ENCODE measurements around the gene PPIP5K1.
"Not testable (repeated sequence)": the region's sequence is repeated elsewhere in the genome, so short reads cannot be mapped to it uniquely, and the experiment has no call there.

Gene PPIP5K1

DNA sequence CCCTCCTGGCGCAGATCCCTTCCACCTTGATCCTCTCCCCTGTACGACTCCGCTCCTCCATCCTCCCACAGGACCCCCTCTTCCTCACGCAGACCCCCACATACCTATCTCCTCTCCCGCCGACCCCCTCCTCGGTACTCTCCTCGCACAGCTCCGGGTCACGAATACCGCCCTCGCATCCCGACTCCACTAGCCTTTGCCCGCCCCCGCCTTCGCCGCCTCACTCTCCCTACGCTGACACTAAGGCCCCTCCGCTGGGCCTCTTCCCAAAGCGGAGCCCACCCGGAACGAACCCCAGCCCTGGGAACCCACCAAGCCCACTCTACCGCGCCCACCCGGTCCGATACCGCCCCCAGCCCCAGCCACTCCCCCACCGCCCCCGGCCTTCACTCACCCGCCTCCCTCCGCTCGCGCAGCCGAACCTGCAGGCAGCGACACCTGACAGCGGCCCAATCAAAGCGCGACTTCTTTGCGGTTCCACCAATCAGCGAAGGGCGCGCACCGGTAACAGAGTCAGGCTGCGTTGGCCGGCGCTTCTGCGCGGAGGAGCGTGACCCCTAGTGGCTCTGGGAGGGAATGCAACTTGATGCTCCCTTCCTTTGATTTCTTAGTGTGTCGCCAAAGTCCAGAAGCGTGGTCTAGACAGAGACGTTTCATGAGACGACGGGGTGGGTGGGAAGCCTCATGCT is at the start of gene PPIP5K1:
TSS of gene PPIP5K1 (minus strand) at position 431 of the 689 bp plus-strand sequence. CDS start 5,704 bp downstream, outside the sequence.
- DNase-seq (ENCODE audit: low spot score): not testable (repeated sequence)

DNA sequence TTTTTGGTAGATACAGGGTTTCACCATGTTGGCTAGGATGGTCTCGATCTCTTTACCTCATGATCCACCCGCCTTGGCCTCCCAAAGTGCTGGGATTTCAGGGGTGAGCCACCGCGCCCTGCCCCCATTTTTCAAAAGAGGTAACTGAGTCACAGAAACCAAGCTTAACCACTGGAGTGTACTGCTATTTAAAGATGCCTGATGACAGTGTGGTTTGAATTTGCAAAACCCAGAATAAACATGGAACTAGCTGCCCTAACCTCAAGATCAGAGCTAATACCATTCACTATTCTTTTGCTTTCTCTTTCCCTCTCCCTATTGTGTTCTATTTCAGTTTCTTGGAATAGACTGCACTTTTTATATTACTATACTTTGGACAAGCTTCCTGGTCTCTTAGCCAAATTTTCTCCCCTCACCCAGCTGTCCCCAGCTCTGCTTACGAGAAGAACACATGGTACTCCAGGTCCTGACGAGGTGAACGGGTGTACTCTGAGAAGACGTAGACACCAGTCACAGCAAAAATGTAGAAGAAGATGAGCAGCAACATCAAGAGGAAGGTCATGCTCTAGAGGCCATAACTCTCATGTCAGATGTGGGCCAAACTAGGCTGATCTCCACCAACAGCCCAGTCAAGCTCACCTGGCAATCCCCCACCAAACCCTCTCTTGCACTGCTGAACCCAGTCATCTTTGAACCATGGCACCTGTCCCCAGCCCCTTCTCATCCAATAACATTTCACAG is 48.6 kb upstream of the PPIP5K1 start:
- not testable (repeated sequence) for DNase-seq (ENCODE audit: low spot score)

DNA sequence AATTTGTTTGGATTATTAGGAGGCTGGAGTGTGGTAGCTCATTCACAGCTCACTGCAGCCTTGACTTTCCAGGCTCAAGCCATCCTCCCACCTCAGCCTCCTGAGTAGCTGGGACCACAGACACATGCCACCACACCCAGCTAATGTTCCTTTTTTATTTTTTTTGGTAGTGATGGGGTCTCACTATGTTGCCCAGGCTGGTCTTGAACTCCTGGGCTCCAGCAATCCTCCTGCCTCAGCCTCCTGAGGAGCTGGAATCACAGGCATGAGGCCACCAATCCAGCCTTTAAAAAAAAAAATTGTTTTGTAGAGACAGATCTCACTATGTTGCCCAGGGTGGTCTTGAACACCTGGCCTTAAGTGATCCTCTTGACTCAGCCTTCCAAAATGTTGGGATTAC is 36.9 kb upstream of the PPIP5K1 start:
- DNase-seq (ENCODE audit: low spot score): not testable (repeated sequence)

DNA sequence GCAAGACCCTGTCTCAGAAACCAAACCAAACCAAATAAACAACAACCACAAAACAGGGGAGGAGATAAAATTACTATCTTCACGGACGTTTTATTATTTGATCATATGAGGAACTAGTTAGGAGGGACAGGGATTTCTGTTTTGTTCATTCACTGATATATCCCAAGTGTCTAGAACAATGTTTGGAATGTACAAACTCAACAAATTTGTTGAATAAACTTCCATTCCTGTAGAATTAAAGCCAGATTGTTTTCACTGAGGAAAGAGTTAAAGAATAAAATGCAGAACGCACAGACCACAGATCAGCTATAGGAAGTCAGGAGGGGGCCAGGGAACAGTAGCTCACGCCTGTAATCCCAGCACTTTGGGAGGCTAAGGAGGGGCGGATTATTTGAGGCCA is 35.1 kb upstream of the PPIP5K1 start:
- DNase-seq (ENCODE audit: low spot score): no peak

DNA sequence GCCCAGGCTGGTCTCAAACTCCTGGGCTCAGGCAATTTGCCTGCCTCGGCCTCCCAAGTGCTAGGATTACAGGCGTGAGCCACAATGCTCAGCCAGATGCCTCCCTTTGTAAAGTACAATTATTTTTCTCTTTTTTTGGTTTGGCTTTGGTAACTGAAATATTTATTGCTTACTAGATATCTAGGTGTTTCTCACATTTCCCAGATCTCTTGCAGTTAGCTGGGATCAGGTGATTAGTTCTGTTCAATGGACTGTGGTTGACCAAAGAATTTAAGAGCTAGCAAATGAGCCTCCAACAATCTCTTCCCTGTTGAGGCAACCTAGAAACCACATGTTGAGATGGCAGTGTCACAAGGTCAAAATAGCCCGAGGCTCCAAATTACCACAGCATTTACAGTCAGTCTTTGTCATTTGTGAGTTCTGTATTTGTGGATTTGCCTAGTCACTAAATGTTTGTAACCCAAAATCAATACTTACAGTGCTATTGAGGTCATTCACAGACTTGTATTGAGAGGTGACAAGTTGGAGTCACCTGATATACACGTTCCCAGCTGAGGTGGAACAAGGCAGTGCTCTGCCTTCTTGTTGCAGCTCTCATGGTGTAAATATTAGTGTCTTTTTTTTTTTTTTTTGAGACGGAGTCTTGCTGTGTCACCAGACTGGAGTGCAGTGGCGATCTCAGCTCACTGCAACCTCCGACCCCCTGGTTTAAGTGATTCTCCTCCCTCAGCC is 32.2 kb upstream of the PPIP5K1 start:
- DNase-seq (ENCODE audit: low spot score): not testable (repeated sequence)

DNA sequence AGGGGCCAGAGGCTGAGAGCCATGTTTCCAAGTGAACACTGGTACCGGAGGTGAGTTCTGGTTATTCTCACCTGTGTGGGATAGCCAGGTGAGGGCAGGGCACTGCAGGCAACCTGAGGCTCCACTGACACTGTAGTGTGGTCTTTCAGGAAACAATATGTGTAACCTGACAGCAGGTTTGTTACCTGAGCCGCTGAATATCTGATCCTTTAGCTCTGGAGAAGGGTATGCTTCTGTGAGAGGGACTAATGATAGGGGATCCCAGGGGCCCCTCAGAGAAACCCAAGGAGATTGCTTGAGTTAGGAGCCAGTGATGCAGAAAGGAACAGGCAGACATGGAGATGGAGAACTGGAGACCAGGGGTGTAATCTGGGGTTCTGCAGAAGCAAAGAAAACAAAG is 28.7 kb upstream of the PPIP5K1 start, which contains the start of gene STRC:
TSS of gene STRC (minus strand) at position 101 of the 400 bp plus-strand sequence. CDS start at position 23, 78 bp downstream.
- not testable (repeated sequence) for DNase-seq (ENCODE audit: low spot score)

DNA sequence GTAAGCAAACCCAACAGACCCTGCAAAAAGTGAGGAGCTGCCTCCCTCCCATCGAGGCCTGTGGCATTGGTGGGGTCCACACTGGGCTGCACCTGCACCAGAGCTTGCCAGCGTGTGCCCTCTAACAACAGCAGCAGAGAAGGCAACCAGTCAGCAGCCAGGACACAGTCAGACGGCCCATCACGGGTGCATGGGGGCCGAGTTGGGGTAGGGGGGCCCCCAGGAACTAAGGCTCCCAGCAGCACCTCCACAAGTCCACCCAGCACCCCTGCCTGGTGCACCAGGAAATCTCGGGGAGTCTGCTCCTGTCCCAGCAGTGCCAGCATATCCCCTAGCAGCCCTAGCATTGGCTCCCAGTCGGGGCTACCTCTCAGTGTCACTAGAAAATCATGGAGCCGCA is 27.7 kb upstream of the PPIP5K1 start:
- DNase-seq (ENCODE audit: low spot score): not testable (repeated sequence)

DNA sequence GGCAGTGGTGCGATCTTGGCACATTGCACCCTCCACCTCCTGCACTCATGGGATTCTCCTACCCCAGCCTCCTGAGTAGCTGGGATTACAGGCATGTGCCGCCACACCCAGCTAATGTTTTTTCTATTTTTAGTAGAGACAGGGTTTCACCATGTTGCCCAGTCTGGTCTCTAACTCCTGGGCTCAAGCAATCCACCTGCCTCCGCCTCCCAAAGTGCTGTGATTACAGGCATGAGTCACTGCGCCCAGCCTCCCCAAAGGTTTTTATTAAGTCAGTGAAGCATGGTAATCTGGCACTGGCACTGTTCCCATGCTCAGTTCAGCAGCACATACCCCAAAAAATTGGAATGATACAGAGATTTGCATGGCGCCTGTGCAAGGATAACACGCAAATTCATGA is 12.2 kb upstream of the PPIP5K1 start:
- not testable (repeated sequence) for DNase-seq (ENCODE audit: low spot score)

DNA sequence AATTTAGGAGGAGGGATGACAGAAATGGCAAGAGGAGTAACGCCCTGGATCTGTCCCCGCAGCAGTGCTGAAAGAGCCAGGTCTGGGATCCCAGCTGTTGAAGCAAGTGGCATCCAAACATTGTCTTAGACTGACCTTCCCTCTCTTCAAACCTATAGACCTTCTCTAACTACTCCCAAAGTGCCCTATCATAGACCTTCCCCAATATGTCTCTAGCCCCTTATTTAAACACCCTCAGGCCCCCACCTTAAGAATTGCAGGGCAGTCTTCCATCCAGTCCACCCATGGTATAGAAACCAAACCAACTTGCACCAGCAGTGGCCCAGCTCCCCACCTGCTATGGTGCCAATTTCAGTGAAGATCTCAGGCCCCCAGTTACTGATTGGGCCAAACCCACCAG is 10.2 kb upstream of the PPIP5K1 start:
- not testable (repeated sequence) for DNase-seq (ENCODE audit: low spot score)

DNA sequence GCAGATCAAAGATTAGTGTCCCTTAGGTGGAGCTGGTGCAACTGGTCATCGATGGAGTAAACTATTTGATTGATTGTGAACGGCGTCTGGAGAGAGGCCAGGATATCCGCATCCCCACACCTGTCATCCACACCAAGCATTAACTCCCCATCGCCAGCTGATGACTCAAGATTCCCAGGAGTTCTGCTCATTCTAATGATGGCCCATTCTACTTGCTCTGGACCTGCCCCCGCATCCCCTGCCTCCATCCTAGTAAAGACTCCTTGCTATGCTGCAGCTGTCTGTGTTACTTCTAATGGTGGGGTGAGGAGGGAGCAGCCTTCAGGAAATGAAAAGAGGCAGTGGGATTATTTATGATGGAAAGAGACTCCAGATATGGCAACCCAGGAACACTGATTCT is 9.1 kb upstream of the PPIP5K1 start:
- not testable (repeated sequence) for DNase-seq (ENCODE audit: low spot score)

DNA sequence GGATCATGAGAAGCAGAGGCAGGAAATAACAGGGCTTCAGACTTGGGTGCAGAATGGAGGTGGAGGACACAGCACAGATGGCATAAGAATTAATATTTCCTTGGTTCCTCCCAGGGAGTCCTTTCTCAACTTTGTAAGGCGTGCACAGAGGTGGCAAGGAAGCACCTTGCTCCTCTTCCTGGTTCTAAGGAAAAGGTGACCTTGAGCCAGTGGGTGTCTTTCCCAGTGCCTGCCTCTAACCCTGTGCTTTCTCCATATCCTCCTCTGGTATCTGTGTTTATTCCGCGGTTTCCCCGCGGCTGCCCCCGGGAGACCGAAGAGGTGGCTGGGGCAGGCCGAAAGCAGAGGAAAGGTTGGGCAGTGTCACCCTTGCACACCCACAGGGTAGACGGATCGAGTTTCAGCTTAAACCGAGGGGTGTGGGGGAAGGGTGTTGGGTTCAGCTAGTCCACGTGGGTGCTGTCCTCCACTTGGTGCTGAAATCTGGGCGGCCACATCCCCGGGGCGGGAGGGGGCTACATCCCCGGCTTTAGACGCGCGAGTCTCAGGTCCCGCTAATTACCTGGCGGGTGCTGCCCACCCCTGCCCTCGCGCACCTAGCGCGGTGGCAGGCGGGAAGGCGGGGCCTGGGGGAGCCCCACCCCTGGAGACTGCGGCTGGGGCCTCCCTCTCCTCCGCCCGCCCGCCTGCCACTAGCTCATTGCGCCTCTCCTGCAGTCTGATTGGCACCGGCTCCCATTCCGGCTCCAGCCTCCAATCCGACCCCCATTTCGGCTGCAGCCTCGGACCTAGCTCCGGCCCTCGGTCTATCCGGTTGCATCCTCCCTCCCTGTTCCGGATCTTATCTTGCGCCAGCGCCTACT is 3.6 kb upstream of the PPIP5K1 start, which contains the start of gene CKMT1B:
TSS of gene CKMT1B (plus strand) at position 700 of the 863 bp plus-strand sequence. CDS start 192 bp downstream, outside the sequence.
- DNase-seq (ENCODE audit: low spot score): not testable (repeated sequence)

DNA sequence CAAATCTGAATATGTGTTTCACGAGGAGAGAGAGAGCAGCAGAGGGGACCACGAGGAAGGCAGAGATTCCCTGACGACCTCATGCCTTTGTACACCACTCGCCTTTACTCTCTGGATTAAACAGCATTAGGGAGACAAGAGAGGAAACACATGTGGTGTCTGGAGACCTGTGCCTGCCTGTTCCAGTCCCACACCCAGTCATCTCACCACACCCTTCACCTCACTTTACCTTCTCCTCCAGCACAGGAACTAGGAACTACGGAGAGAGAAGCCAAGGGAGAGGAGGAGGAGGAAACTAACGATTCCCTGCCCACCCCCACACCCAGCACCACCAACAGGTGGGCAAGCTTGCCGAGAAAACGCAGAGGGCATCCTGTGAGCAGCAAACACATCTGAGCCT is 2.8 kb upstream of the PPIP5K1 start:
- not testable (repeated sequence) for DNase-seq (ENCODE audit: low spot score)

DNA sequence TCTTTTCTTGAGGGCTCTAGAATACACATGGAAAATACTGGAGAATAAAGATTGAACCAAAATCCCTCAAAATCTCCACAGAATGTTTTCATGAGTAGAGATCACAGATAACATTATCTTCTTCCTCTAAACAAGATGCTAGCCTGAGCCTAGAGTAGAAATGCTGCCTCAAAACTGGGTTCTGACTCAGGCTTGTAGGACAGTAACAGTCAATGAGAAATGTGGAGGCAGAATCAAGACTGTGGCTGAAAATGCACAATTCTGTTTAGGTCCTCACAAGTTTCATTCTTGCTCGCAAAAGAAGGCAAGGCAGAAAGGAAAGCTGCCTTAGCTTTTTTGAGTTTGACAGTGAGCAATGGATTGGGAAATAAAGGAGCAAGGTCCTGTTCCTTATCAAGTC is 15.4 kb downstream of the PPIP5K1 start:
- not testable (repeated sequence) for DNase-seq (ENCODE audit: low spot score)

DNA sequence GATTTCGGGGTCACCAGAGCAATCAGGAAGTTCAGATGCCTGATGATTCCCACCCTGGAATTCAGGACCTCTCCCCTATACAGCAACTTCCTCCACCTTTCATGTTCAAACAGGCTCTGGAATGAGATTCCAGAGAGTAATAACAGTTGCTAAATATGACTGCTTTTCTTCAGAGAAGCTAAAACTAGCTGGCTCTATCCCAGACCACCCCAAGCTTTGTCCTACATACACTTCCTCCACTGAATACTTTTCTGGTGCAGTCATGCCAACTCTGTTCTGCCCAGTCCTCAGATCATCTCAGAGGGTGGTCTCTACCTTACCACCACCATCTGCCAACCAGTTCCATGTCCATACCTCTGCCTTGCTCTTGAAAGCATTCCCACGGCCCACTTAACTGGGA is 23.4 kb downstream of the PPIP5K1 start:
- DNase-seq (ENCODE audit: low spot score): not testable (repeated sequence)

DNA sequence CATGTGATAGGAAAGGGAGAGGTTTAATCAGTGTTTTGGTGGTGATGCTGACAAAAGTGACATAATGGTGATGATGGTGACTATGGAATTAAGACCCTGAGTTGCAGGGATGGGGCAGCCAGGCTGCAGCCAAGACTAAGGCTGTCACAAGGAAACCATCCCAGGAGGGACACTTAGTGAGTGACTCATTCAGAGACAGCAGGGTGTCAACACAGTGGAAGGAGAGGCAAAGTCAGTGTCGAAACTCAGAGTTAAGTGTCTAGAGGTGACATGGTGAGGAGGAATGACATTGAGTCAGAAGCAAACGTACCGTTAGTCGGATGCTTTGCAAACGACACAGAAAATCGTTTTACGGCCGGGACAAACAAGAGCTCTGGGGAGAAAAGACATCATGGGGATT is 26.2 kb downstream of the PPIP5K1 start:
- DNase-seq (ENCODE audit: low spot score): not testable (repeated sequence)

DNA sequence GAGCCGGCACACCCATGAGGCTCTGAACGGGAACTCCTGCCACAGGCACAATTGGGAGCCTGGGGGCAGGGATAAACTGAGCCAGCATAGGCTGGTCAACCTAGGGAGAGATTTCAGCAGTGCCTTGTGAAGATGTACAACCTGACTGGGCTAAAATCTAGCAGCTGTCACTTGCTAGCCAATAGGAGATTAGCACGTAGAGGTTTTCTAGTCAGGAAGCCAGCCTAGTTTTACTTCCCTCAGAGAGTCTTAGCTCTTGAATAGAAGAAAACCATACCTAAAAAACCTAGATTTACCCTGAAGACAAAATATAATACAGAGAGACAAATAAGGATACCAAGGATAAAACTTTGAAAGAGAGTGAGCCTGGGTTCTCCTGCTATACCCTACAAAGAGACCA is 27.3 kb downstream of the PPIP5K1 start:
- DNase-seq (ENCODE audit: low spot score): not testable (repeated sequence)

DNA sequence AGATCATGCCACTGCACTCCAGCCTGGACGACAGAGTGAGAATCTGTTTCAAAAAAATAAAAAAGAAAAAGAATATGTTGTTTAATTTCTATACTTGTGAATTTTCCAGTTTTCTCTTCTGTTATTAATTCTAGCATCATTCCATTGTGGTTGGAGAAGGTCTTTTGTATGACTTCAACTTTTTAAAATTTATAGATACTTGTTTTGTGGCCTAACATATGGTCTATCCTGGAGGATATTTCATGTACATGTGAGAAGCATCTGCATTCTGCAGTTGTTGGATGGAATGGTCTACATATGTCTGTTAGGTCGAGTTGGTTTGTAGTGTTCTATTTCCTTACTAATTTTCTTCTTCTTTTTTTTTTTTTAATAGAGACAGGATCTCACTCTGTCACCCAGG is 37.0 kb downstream of the PPIP5K1 start:
- no peak for DNase-seq (ENCODE audit: low spot score)

DNA sequence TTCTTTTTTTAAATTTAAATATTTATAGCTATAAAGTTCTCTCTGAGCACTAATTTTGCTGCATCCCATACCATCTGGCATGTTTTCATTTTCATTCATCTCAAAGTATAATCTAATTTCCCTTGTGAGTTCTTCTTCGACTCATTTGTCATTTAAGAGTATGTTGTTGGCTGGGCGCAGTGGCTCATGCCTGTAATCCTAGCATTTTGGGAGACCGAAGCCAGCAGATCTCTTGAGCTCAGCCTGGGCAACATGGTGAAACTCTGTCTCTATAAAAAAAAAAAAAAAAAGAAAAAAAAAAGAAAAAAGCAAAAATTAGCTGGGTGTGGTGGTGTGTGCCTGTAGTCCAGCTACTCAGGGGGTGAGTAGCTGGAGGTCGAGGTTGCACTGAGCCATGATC is 37.8 kb downstream of the PPIP5K1 start:
- DNase-seq (ENCODE audit: low spot score): no peak

DNA sequence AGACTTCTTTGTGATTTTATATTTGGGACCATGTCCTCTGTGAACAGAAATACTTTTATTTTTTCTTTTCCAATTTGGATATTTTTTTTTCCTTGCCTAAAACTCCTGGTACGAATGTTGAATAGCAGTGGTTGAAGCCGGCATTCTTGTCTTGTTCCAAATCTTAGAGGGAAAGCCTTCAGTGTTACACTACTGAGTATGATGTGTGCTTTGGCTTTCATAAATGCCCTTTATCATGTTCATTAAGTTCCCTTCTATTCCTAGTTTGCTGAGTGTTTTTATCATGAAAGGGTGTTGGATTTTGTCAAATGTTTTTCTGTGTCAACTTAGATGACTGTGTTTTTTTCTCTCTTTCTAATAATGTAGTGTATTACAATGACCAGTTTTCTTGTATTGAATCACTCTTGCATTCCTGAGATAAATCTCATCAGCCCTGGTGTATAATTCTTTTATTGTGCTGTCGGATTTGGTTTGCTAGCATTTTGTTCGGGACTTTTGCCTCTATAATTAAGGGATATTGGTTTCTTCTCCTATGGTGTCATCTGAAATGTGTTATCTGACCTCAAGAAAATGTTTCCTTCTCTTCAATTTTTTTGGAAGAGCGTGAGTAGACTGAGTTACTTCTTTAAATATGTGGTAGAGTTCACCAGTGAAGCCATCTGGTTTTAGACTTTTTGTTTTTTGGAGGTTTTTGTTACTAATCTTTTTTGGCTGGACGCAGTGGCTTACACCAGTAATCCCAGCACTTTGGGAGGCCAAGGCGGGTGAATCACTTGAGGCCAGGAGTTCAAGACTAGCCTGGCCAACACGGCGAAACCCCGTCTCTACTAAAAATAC is 39.3 kb downstream of the PPIP5K1 start:
- DNase-seq (ENCODE audit: low spot score): no peak

DNA sequence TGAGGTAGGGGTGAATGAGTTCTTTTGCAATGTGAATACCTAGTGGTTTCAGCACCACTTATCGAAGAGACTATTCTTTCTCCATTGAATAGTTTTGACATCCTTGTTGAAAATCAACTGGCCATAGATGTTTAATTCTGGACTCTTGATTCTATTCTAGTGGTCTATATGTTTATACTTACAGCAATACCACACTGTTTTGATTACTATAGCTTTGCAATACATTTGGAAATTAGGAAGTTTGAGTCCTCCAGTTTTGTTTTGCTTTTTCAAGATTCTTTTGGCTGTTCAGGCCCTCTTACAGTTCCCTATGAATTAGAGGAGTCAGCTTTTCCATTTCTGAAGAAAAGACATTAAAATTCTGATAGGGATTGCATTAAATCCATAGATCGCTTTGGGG is 42.5 kb downstream of the PPIP5K1 start:
- DNase-seq (ENCODE audit: low spot score): no peak

DNA sequence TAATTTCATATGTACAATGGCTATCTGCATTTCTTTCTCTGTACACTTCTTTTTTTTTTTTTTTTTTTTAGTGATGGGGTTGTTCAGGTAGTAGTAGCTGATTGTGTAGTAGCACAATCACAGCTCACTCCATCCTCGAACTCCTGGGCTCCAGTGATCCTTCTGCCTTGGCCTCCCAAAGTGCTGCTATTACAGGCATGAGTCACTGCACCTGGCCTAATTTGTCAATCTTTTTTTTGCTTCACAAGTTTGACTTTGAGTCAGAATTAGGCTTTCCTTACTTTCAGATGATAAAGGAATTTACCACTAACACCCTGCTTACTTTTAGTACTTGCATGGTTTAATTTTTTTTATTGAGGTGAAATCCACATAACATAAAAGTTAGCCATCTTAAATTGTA is 44.6 kb downstream of the PPIP5K1 start:
- no peak for DNase-seq (ENCODE audit: low spot score)
